Measurements from ENCODE around the gene FRRS1.
"Not testable (repeated sequence)": the region's sequence is repeated elsewhere in the genome, so short reads cannot be mapped to it uniquely, and the experiment has no call there.

FRRS1 gene, protein sequence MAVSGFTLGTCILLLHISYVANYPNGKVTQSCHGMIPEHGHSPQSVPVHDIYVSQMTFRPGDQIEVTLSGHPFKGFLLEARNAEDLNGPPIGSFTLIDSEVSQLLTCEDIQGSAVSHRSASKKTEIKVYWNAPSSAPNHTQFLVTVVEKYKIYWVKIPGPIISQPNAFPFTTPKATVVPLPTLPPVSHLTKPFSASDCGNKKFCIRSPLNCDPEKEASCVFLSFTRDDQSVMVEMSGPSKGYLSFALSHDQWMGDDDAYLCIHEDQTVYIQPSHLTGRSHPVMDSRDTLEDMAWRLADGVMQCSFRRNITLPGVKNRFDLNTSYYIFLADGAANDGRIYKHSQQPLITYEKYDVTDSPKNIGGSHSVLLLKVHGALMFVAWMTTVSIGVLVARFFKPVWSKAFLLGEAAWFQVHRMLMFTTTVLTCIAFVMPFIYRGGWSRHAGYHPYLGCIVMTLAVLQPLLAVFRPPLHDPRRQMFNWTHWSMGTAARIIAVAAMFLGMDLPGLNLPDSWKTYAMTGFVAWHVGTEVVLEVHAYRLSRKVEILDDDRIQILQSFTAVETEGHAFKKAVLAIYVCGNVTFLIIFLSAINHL

DNA sequence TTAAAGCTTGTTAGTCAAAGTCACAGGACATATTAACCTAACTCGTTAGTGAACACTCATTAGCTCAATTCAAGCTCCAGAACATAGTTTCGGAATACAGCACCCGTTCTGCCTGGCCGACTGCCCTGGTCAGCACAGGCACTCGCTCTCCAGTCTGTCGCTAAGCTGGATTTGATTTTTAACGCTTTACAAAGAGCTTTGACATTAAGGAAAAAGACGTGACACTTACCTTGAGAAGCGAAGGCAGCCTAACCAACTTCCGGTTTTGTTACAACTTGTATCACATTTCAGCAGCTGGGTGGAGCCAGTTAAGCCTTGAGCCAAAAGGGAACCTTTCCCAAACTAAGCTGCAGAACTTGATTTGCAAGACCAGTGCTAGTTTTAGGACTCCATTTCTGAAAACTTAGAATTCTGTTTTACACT is at the start of gene FRRS1:
Gene FRRS1 (minus strand): TSS at position 258 of the 423 bp plus-strand sequence. CDS start 17,867 bp downstream, outside the sequence.
- no peaks in the 10 kb centered on the region for H3K9me3 ChIP-seq (ENCODE audit: control insufficient read depth, low read depth, low read length)
- H3K4me3 ChIP-seq (ENCODE audit: low read length), result peak within 1 kb of the TSS; percentile 78
- H3K36me3 ChIP-seq (ENCODE audit: control insufficient read depth, low read depth, low read length), result no peaks in the 10 kb centered on the region
- H3K9ac ChIP-seq (ENCODE audit: low read length), result peak within 1 kb of the TSS; percentile 43
- peaks cover 12% of the 10 kb centered on the region for H3K4me1 ChIP-seq (ENCODE audit: control insufficient read depth, low read depth, low read length)
- no peaks in the 10 kb centered on the region for H3K27me3 ChIP-seq (ENCODE audit: control insufficient read depth, insufficient read depth, low read length)
- H3K27ac ChIP-seq (ENCODE audit: low read length), result no peak within 1 kb of the TSS

DNA sequence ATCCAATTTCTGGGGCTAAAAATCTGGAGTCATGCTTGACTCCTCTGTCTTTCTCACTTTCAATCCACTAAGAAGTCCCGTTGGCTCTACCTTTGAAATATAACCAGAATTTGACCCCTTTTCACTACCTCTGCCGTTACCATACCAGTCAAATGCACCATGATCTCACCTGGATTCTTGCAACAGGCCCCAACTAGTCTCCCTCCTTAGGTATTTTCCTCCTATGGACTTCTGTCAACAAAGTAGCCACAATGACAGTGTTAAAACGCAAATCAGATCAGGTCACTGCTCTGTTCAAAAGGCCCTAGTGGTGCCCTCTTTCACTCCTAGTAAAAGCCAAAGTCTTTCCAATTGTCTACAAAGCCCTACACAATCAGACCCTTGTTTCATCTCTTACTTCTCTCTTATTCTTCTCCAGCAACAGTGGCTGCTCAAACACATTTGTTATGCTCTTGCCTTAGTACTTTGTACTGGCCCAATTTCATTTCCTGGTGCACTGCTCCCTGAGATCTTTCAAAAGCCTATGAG is 48.0 kb upstream of the FRRS1 start:
- H3K9ac ChIP-seq (ENCODE audit: low read length), result no peak overlapping the region
- no peaks in the 10 kb centered on the region for H3K27me3 ChIP-seq (ENCODE audit: control insufficient read depth, insufficient read depth, low read length)
- H3K36me3 ChIP-seq (ENCODE audit: control insufficient read depth, low read depth, low read length), result no peaks in the 10 kb centered on the region
- no peak overlapping the region for H3K4me3 ChIP-seq (ENCODE audit: low read length)
- no peaks in the 10 kb centered on the region for H3K9me3 ChIP-seq (ENCODE audit: control insufficient read depth, low read depth, low read length)
- H3K27ac ChIP-seq (ENCODE audit: low read length), result no peak overlapping the region
- H3K4me1 ChIP-seq (ENCODE audit: control insufficient read depth, low read depth, low read length), result no peaks in the 10 kb centered on the region

DNA sequence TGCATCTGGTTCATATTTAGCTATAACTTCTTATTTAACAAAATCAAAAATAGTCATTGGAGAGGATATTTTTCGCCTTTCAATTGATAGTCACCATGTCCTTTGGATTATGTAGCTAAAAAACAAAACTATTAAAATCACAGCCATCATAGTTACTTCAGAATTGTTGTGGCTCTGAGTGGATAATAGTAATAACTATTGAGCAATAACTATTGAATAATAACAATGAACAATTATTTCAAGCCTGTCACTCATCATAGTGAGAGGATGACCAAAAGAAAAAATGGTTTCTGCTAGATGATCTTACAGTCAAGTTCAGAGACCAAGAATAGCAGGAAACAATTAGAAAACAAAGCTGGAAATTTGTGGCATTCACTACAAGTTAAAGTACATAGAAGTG is 45.3 kb upstream of the FRRS1 start:
- Histone ChIP-seq H3K9me3 (ENCODE audit: control insufficient read depth, low read depth, low read length) (no peaks in the 10 kb centered on the region), H3K9ac (ENCODE audit: low read length) (no peak overlapping the region), H3K27ac (ENCODE audit: low read length) (no peak overlapping the region), H3K4me1 (ENCODE audit: control insufficient read depth, low read depth, low read length) (peaks cover 4% of the 10 kb centered on the region), H3K27me3 (ENCODE audit: control insufficient read depth, insufficient read depth, low read length) (no peaks in the 10 kb centered on the region), H3K36me3 (ENCODE audit: control insufficient read depth, low read depth, low read length) (no peaks in the 10 kb centered on the region), H3K4me3 (ENCODE audit: low read length) (no peak overlapping the region)

DNA sequence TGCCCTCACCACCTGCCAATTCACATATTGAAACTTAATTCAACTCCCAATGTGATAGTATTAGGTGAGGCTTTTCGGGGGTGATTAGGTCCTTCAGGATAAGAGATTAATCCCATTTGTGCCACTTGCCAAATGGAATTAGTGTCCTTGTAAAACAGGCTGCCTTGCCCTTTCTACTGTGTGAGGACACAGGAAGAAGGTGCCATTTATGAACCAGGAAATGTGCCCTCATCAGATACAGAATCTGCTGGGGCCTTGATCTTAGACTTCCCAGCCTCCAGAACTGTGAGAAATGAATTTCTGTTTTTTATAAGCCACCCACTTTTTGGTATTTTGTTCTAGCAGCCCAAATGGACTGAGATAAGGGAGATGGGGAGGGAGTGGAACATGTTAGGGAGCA is 44.6 kb upstream of the FRRS1 start:
- H3K4me1 ChIP-seq (ENCODE audit: control insufficient read depth, low read depth, low read length), result peaks cover 4% of the 10 kb centered on the region
- no peaks in the 10 kb centered on the region for H3K36me3 ChIP-seq (ENCODE audit: control insufficient read depth, low read depth, low read length)
- no peaks in the 10 kb centered on the region for H3K27me3 ChIP-seq (ENCODE audit: control insufficient read depth, insufficient read depth, low read length)
- H3K9me3 ChIP-seq (ENCODE audit: control insufficient read depth, low read depth, low read length), result no peaks in the 10 kb centered on the region
- no peak overlapping the region for H3K27ac ChIP-seq (ENCODE audit: low read length)
- no peak overlapping the region for H3K9ac ChIP-seq (ENCODE audit: low read length)
- H3K4me3 ChIP-seq (ENCODE audit: low read length), result no peak overlapping the region

DNA sequence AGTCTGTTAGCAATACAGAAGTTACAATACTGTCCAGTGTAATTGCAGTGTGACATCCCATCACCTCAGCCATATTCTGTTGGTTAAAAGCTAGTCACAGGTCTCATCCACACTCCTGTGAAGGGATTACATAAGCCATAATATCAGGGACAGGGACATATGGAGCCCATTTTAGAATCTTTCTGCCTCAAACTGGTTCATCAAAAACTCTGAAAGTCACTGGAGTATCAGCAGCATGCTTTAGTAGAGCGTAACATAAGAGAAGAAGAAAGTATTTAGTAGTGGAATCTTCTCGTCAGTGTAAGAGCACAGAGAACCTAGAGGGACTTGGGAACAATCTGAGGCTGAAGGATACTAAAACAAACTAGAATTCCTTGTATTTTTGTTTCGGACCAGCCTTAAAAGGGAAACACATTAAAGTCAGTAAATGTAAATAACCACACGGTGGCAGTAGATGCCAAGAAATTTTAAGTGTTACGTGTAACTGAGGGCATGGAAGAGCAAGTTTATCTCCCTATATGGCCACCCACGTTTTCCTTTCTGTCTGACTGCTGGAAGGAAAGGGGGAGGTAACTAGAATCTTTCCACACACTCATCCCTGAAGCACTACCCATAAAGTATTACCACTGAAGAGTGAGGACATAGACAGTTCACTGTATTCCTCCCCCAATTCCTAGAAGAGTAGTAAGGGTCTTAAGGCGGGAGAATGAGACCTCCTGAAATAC is 42.1 kb upstream of the FRRS1 start:
- no peaks in the 10 kb centered on the region for H3K27me3 ChIP-seq (ENCODE audit: control insufficient read depth, insufficient read depth, low read length)
- peaks cover 4% of the 10 kb centered on the region for H3K4me1 ChIP-seq (ENCODE audit: control insufficient read depth, low read depth, low read length)
- H3K4me3 ChIP-seq (ENCODE audit: low read length), result no peak overlapping the region
- H3K27ac ChIP-seq (ENCODE audit: low read length), result no peak overlapping the region
- no peaks in the 10 kb centered on the region for H3K9me3 ChIP-seq (ENCODE audit: control insufficient read depth, low read depth, low read length)
- no peaks in the 10 kb centered on the region for H3K36me3 ChIP-seq (ENCODE audit: control insufficient read depth, low read depth, low read length)
- peak overlapping the region; percentile 4 for H3K9ac ChIP-seq (ENCODE audit: low read length)

DNA sequence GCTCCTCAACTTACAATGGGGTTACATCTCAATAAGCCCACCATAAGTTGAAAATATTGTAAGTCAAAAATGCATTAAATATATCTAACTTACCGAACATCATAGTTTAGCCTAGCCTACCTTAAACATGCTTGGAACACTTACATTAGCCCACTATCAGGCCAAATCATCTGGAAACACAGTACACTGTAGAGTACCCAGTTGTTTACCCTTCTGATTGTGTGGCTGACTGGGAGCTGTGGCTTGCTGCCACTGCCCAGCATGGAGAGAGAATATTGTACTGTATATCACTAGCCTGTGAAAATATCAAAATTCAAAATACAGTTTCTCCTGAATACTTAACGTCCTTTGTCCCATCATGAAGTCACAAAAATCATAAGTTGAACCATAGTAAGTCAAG is 40.4 kb upstream of the FRRS1 start:
- Histone ChIP-seq H3K36me3 (ENCODE audit: control insufficient read depth, low read depth, low read length) (no peaks in the 10 kb centered on the region), H3K9me3 (ENCODE audit: control insufficient read depth, low read depth, low read length) (no peaks in the 10 kb centered on the region), H3K4me3 (ENCODE audit: low read length) (no peak overlapping the region), H3K27ac (ENCODE audit: low read length) (no peak overlapping the region), H3K27me3 (ENCODE audit: control insufficient read depth, insufficient read depth, low read length) (no peaks in the 10 kb centered on the region), H3K4me1 (ENCODE audit: control insufficient read depth, low read depth, low read length) (peaks cover 4% of the 10 kb centered on the region), H3K9ac (ENCODE audit: low read length) (no peak overlapping the region)

DNA sequence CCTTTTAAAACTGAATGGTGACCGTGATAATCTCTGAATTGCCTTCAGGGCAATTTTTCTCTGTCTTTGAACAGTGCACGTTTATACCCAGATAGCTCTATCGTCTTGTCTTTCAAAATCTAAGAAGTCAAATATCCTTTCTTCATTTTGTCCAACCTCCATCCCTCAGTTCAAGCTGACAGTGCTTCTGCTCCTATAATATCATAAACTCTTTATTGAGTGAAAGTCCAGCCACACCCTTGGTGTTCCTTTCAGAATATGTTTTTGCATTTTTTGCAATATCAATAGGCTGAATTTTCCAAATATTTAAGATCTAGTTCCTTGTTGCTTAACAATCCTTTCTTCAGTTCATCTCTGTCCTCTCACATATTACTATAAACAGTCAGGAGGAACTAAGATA is 35.1 kb upstream of the FRRS1 start:
- Histone ChIP-seq H3K4me1 (ENCODE audit: control insufficient read depth, low read depth, low read length) (no peaks in the 10 kb centered on the region), H3K4me3 (ENCODE audit: low read length) (no peak overlapping the region)

DNA sequence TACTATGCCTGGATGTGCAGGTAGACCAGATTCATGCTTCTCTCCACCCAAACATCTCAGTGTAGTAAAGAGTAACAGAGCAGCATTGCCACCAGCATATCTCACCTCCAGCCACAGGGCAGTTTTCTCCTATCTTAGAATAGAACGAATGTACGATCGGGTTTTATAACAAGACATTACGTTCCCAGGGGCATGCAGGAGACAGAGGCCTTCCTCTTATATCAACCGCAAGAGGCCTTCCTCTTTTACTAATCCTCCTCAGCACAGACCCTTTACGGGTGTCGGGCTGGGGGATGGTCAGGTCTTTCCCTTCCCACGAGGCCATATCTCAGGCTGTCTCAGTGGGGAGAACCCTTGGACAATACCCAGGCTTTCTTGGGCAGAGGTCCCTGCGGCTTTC is 27.4 kb upstream of the FRRS1 start:
- H3K27ac ChIP-seq (ENCODE audit: low read length); H3K27me3 ChIP-seq (ENCODE audit: control insufficient read depth, insufficient read depth, low read length); H3K9ac ChIP-seq (ENCODE audit: low read length); H3K4me3 ChIP-seq (ENCODE audit: low read length); H3K36me3 ChIP-seq (ENCODE audit: control insufficient read depth, low read depth, low read length); H3K9me3 ChIP-seq (ENCODE audit: control insufficient read depth, low read depth, low read length); H3K4me1 ChIP-seq (ENCODE audit: control insufficient read depth, low read depth, low read length): not testable (repeated sequence)

More for the DNA sequence above, 35.1 kb upstream of the FRRS1 start:
- H3K9me3 ChIP-seq (ENCODE audit: control insufficient read depth, low read depth, low read length), result no peaks in the 10 kb centered on the region
- H3K36me3 ChIP-seq (ENCODE audit: control insufficient read depth, low read depth, low read length), result no peaks in the 10 kb centered on the region
- H3K9ac ChIP-seq (ENCODE audit: low read length), result no peak overlapping the region
- H3K27ac ChIP-seq (ENCODE audit: low read length), result no peak overlapping the region
- H3K27me3 ChIP-seq (ENCODE audit: control insufficient read depth, insufficient read depth, low read length), result no peaks in the 10 kb centered on the region

DNA sequence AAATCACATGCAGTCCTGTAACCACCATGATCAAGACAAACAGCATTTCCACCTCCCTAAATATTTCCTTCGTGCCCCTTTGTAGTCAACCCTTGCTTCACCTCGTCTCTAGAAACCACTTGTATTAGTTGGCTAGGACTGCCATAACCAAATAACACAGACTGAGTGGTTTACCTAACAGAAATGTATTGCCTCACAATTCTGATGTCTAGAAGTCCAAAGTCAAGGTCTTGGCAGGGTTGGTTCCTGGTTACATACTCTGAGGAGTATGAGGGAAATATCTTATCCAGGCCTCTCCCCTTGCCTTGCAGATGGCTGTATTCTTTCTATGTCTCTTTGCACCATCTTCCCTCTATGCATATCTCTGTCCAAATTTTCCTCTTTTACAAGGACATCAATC is 23.3 kb upstream of the FRRS1 start:
- H3K36me3 ChIP-seq (ENCODE audit: control insufficient read depth, low read depth, low read length), result no peaks in the 10 kb centered on the region
- H3K4me3 ChIP-seq (ENCODE audit: low read length), result no peak overlapping the region
- H3K27ac ChIP-seq (ENCODE audit: low read length), result no peak overlapping the region
- H3K9ac ChIP-seq (ENCODE audit: low read length), result no peak overlapping the region
- H3K4me1 ChIP-seq (ENCODE audit: control insufficient read depth, low read depth, low read length), result no peaks in the 10 kb centered on the region
- H3K9me3 ChIP-seq (ENCODE audit: control insufficient read depth, low read depth, low read length), result no peaks in the 10 kb centered on the region
- no peaks in the 10 kb centered on the region for H3K27me3 ChIP-seq (ENCODE audit: control insufficient read depth, insufficient read depth, low read length)

DNA sequence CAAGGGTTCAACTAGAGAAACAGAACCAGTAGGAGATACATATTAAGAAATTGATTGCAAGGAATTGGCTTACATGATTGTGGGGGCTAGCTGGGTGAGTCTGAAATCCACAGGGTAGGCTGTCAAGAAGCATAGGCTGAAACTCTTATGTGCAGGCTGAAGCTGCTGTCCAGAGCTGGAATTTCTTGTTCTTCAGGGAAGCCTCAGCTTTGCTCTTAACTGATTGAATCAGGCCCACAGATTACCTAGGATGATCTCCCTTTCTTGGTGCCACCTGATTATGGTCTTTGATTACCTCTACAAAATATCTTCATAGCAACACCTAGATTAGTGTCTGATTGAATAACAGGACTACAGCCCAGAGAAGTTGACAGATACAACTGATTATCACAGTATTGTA is 22.5 kb upstream of the FRRS1 start:
- Histone ChIP-seq H3K9ac (ENCODE audit: low read length) (no peak overlapping the region), H3K36me3 (ENCODE audit: control insufficient read depth, low read depth, low read length) (no peaks in the 10 kb centered on the region), H3K4me3 (ENCODE audit: low read length) (no peak overlapping the region), H3K9me3 (ENCODE audit: control insufficient read depth, low read depth, low read length) (no peaks in the 10 kb centered on the region), H3K4me1 (ENCODE audit: control insufficient read depth, low read depth, low read length) (no peaks in the 10 kb centered on the region), H3K27ac (ENCODE audit: low read length) (no peak overlapping the region), H3K27me3 (ENCODE audit: control insufficient read depth, insufficient read depth, low read length) (no peaks in the 10 kb centered on the region)

DNA sequence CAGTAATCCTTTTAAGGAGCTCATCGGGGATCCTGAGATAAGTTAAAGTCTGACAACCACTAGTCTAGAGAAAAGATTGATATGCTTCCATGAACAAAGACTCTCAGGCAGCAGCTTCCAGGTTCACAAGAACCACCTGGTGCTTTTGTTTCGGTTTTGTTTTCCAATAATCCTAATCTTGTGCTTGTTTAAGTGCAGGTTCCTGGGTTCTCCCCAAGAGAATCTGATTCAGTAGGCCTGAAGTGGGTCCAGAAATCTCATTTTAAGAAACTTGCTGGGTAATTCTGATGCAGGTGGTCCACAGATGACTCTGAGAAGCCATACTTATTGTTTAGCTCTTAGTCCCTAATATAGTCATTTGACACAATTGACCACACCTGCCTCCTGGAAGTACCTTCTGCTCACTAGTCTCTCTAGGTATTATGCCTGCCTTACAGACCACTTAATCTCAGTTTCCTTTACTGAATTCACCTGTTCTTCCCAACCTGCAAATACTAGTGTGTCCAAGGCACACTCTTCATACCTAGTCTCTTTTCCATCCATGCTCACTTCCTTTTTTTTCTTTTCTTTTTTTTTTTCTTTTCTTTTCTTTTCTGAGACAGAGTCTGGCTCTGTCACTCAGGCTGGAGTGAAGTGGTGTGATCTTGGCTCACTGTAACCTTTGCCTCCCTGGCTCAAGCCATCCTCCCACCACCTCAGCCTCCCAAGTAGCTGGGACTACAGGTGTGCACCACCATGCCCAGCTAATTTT is 20.5 kb upstream of the FRRS1 start:
- Histone ChIP-seq H3K27ac (ENCODE audit: low read length) (no peak overlapping the region), H3K4me3 (ENCODE audit: low read length) (no peak overlapping the region)

More for the DNA sequence above, 20.5 kb upstream of the FRRS1 start:
- Histone ChIP-seq H3K27me3 (ENCODE audit: control insufficient read depth, insufficient read depth, low read length) (no peaks in the 10 kb centered on the region), H3K9ac (ENCODE audit: low read length) (no peak overlapping the region), H3K9me3 (ENCODE audit: control insufficient read depth, low read depth, low read length) (no peaks in the 10 kb centered on the region), H3K4me1 (ENCODE audit: control insufficient read depth, low read depth, low read length) (no peaks in the 10 kb centered on the region), H3K36me3 (ENCODE audit: control insufficient read depth, low read depth, low read length) (no peaks in the 10 kb centered on the region)

Data from iPS-18a (cell line).